ENCODE results near the gene FFAR4. TPM values are rescaled to one million over a fixed set of nuclear protein-coding genes. Genes with fewer than 3 reads are reported as not detected.

FFAR4 gene
- total RNA-seq, 1 donor from 2014 or later: 4.9 TPM

DNA sequence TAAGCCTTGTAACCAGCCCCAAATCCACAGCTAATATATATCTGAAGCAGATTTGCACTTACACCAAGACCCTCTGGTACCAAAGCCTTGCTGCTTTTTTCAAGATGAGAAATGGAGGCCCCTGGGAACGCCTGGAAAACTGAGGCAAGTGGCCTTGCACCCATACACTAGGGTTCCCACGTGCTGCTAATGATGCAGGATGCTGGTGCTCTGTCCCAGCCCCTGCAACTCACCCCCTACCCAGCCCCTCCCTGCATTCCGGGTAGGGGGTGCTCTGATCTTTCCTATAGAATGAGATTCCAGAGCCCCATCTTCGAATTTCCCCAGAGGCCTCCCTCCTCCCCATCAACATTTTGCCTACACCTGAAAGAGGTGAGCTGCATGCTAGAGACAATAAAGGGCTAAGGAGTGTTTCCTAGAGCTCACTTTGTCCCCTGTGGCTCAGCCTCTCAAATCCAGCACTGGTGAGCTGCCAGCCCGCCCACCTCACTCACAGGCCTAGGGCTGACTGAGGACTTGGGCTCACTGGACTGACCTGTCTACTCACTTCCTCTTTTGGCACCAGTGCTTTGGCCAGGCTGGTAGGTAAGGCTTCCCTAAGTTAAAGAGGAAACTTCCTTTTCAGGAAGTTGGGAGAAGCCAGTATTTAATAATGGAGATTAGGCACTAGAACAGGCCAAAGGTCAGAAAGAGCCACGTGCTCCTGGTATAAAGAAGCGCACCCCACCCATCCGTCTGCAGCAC, 24.8 kb downstream of the FFAR4 start:
- intact Hi-C loops (cut with DNase I): no loop called here
- ATAC-seq: peak; percentile 79
- H3K4me1 ChIP-seq: no peaks in the 10 kb centered on the region
- no peak overlapping the region for H3K4me3 ChIP-seq
- H3K9me3 ChIP-seq: no peaks in the 10 kb centered on the region
- H3K27ac ChIP-seq: peak overlapping the region; percentile 17
- H3K27me3 ChIP-seq: no peaks in the 10 kb centered on the region
- TF ChIP-seq, protein P1, sequence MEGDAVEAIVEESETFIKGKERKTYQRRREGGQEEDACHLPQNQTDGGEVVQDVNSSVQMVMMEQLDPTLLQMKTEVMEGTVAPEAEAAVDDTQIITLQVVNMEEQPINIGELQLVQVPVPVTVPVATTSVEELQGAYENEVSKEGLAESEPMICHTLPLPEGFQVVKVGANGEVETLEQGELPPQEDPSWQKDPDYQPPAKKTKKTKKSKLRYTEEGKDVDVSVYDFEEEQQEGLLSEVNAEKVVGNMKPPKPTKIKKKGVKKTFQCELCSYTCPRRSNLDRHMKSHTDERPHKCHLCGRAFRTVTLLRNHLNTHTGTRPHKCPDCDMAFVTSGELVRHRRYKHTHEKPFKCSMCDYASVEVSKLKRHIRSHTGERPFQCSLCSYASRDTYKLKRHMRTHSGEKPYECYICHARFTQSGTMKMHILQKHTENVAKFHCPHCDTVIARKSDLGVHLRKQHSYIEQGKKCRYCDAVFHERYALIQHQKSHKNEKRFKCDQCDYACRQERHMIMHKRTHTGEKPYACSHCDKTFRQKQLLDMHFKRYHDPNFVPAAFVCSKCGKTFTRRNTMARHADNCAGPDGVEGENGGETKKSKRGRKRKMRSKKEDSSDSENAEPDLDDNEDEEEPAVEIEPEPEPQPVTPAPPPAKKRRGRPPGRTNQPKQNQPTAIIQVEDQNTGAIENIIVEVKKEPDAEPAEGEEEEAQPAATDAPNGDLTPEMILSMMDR (IDR thresholded peaks at IDR 0.05): no peak
- no peaks in the 10 kb centered on the region for H3K36me3 ChIP-seq
- no peak for DNase-seq

DNA sequence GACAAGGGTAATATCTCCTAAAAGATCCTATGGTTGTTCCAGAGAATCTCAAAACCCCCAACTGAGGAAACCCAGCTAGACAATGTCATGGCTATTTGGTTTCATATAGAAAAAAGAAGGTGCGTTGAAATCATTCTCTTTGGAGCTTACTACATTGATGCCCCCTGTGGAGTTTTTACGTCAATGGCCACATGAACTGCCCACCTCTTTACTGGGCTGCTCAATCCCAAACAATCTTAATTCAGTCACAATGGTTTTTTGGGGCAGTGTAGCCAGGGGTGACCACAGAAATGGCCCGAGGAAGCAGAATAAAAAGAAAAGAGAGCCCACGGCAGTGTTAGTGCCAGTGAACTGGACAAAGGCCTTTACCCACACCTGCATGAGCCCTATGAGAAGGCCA, 26.8 kb downstream of the FFAR4 start:
- no peaks in the 10 kb centered on the region for H3K9me3 ChIP-seq
- no peaks in the 10 kb centered on the region for H3K36me3 ChIP-seq
- no peaks in the 10 kb centered on the region for H3K27me3 ChIP-seq
- no peaks in the 10 kb centered on the region for H3K4me1 ChIP-seq
- TF ChIP-seq, protein P1 (IDR thresholded peaks at IDR 0.05): no peak
- no peak overlapping the region for H3K27ac ChIP-seq
- no peak for ATAC-seq
- H3K4me3 ChIP-seq: no peak overlapping the region
- intact Hi-C loops (cut with DNase I): no loop called here
- no peak for DNase-seq

DNA sequence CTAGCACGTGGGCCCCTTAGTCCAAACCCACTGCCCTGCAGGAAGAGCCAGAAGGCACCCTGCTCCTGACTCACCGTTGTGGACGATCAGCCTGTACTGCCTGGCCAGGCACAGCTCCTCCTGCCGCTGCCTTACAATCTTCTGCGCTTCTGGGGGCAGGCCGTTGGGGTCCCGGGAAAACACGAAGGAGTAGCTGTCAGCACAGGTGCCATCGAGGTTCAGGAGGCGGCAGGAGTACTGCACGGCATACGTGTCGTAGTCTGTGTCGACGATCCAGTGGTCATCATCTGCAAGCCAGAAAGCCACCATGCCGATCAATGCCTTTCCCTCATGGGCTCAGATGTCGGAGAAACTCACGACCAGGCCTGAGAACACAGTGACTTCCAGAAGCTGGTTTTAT, 27.3 kb downstream of the FFAR4 start:
- H3K27ac ChIP-seq: no peak overlapping the region
- DNase-seq: no peak
- no peaks in the 10 kb centered on the region for H3K4me1 ChIP-seq
- TF ChIP-seq, protein P1 (IDR thresholded peaks at IDR 0.05): no peak
- H3K36me3 ChIP-seq: no peaks in the 10 kb centered on the region
- no peaks in the 10 kb centered on the region for H3K27me3 ChIP-seq
- no peak for ATAC-seq
- intact Hi-C loops (cut with DNase I): no loop called here
- no peaks in the 10 kb centered on the region for H3K9me3 ChIP-seq
- no peak overlapping the region for H3K4me3 ChIP-seq

DNA sequence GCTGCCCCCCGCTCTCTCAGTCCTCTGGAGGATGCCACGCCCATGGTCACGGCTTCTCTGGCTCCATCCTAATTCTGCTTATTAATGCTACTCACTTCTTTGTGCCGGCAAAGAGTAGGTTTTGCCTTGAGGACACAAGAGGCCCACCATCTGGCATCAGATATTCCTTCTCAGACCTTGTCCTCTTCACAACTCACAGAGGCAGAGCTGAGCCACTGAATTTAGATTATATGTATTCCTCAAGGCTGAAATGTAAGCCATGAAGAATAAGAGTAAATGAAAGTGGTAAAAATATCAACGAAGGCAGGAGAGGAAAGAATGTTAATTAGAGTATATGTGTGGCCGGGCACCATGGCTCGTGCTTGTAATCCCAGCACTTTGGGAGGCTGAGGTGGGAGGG, 28.1 kb downstream of the FFAR4 start:
- TF ChIP-seq, protein P1 (IDR thresholded peaks at IDR 0.05): no peak
- Histone ChIP-seq H3K9me3 (no peaks in the 10 kb centered on the region), H3K27ac (no peak overlapping the region), H3K27me3 (no peaks in the 10 kb centered on the region), H3K36me3 (no peaks in the 10 kb centered on the region), H3K4me1 (no peaks in the 10 kb centered on the region), H3K4me3 (no peak overlapping the region)
- ATAC-seq (no peak), DNase-seq (no peak)
- intact Hi-C loops (cut with DNase I): no loop called here

DNA sequence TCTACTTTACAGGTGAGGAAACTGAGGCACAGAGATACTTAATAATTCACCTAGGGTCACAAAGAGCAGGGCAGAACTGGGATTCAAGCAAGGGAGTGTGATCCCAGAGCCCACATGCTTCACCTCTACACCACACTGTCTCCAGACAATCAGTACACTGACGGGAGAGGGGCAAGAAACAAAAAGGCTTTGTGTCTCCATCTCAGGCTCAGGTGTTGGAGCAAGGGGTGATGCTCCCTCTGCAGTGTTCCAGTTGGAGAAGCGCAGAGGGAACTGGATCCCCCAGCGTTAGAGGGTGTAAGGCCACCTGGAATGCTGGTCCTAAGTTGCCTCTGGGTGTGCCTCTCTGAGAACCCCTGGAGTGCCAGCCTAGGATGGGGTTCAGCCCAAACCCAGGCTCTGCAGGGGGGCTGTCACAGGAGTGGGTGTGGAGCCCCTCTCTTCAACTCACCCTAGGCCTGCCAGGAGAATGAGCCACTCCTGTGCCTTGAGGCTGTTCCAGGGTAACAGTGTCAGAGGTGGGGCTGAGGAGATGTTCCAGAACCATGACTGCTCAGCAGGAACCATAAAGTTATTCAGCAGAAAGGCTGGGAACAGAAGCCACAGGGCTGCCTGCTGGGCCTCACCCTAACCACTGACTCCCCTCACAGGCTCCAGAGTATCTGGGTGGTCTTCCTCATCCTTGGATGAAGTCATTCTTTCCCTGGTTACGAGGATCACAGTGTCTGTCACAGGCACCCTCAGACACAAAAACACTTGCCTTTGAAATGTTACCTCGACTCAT, 29.1 kb downstream of the FFAR4 start:
- DNase-seq (no peak), ATAC-seq (no peak)
- H3K4me3 ChIP-seq: no peak overlapping the region
- no peaks in the 10 kb centered on the region for H3K4me1 ChIP-seq
- H3K27me3 ChIP-seq: peaks cover 5% of the 10 kb centered on the region
- H3K36me3 ChIP-seq: no peaks in the 10 kb centered on the region
- intact Hi-C loops (cut with DNase I): no loop called here
- H3K27ac ChIP-seq: no peak overlapping the region
- TF ChIP-seq, protein P1 (IDR thresholded peaks at IDR 0.05): no peak
- no peaks in the 10 kb centered on the region for H3K9me3 ChIP-seq
